ENCODE measurements around the gene P2RX3.

DNA sequence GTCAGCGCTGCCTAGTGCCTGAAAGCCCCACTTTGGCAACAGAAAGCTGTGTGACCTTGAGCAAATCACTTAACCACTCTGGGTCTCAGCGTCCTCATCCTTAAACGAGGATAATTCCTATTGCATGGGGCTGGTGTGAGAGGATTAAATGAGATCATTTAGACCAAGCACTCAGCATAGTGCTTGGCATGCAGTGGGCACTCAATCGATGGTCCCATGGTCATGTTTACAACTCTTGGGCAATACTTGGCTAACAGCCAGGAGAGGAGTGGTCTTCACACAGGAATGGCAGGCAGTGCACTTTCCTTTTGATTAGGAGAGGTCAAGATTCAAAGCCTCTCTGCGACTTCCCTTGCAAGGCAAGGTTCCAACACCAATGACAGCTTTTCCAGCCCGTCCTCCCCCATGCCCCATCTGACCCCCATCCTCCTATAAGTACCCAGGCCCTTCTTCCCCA lies 27.5 kb upstream of the P2RX3 start:
- TF ChIP-seq, protein P1, sequence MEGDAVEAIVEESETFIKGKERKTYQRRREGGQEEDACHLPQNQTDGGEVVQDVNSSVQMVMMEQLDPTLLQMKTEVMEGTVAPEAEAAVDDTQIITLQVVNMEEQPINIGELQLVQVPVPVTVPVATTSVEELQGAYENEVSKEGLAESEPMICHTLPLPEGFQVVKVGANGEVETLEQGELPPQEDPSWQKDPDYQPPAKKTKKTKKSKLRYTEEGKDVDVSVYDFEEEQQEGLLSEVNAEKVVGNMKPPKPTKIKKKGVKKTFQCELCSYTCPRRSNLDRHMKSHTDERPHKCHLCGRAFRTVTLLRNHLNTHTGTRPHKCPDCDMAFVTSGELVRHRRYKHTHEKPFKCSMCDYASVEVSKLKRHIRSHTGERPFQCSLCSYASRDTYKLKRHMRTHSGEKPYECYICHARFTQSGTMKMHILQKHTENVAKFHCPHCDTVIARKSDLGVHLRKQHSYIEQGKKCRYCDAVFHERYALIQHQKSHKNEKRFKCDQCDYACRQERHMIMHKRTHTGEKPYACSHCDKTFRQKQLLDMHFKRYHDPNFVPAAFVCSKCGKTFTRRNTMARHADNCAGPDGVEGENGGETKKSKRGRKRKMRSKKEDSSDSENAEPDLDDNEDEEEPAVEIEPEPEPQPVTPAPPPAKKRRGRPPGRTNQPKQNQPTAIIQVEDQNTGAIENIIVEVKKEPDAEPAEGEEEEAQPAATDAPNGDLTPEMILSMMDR (IDR thresholded peaks at IDR 0.05; ENCODE audit: poor library complexity): no peak
- TF ChIP-seq EZH2phosphoT487 (IDR thresholded peaks at IDR 0.05; ENCODE audit: low read depth, severe bottlenecking, unreplicated experiment) (no peak), EZH2 (IDR thresholded peaks at IDR 0.05; ENCODE audit: borderline replicate concordance) (no peak)
